Measurements from ENCODE around the gene CLP1.
"Not testable (repeated sequence)": the region's sequence is repeated elsewhere in the genome, so short reads cannot be mapped to it uniquely, and the experiment has no call there.

CLP1 gene

DNA sequence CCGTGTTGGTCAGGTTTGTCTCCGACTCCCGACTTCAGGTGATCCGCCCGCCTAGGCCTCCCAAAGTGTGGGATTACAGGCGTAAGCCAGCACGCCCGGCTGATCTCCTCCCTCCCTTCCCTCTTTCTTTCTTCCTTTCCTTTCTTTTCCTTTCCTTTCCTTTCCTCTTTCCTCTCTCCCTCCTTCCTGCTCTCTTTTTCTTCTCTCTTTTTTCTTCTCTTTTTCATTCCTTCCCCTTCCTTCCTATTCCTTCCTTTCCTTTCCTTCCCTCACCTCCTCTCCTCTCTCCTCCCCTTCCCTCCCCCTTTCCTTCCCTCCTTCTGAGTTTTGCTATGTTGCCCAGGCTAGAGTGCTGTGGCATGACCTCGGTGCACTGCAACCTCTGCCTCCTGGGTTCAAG lies 6.4 kb downstream of the CLP1 start:
- DNase-seq (ENCODE audit: low read depth in 2 of 2): no peak

DNA sequence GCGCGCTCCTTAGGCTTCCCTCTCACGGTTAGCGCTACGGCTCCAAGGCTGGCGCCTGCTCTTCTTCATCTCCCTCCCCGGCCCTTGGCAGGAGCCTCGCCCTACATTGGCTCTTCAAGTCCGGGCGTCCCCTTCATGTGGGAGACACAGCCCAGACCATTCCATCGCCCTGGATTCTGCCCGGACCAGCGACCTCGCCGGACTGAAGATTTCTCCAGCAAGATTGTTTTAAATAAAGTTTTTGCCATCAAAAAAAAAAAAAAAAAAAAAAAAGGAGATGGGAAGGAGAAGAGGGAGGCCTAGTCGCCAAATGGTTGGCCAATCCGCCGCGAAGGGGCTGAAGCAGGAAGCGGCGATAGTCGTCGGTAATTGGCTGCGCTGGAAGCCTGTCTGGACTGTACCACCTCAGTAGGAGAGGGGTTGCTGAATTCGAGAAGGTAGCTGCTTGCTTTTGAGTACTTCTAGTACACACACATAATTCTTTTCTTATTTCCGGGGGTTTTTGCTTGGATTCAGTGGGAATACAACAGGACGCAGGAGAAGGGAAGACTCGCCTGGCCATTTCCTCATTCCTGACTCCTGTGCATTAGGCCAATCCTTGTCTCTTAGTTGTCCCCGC lies 9.7 kb downstream of the CLP1 start:
- DNase-seq (ENCODE audit: low read depth in 2 of 2): peak; percentile 81 to 94

DNA sequence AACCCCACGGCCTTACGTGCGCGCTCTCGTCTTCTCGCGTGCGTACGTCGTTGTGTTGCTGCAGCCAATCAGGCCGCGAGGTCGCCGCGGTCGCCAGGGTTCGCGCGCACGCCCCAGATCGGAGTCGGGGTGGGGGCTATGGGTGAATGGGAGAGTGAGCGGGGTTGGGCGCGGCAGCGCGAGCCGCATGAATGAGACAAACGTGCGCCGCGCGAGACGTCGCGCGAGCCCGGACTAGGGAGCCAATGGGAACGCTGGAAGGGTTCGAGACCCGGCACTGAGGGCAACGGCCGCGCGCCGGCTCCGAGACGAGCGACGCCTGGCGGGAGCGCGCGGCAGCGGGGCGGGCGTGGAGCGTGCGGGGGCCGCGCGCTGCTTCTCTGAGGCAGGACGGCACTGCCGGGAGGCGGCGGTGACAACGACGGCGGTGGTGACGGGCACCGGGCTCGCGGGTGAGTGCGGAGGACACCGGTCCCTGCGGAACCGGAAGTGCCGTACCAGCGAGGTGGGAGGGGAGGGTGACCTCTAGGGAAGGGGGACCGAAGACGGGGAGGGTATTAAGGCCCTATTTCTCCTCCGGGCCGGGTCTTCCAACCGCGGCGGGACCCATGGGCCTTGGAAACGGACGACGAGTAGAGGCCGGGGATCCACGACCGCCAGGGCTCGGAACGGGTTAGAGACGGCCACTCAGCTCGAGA lies 10.3 kb downstream of the CLP1 start, which contains the start of gene ZDHHC5:
TSS of gene ZDHHC5 (plus strand) at position 379 of the 698 bp plus-strand sequence. CDS start 4,977 bp downstream, outside the sequence.
- peak; percentile 99 for DNase-seq (ENCODE audit: low read depth in 2 of 2)

DNA sequence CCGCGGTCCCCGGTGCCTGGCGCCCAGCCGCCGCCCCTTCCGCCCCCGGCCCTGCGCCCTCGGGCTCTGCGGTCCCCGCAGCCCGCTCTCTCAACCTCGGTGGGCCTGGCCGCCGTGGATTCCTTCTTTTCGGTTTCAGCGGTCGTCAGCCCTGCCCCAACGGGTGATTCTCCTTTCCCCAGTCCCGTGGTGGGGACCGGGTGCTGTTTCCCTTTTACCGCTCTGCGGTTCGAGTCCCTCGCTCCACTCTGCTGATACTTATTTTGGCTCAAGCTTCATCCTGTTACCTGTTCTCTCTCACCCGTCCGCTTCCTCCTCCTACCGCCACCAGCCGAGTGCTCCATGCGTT lies 10.8 kb downstream of the CLP1 start:
- no peak for DNase-seq (ENCODE audit: low read depth in 2 of 2)

DNA sequence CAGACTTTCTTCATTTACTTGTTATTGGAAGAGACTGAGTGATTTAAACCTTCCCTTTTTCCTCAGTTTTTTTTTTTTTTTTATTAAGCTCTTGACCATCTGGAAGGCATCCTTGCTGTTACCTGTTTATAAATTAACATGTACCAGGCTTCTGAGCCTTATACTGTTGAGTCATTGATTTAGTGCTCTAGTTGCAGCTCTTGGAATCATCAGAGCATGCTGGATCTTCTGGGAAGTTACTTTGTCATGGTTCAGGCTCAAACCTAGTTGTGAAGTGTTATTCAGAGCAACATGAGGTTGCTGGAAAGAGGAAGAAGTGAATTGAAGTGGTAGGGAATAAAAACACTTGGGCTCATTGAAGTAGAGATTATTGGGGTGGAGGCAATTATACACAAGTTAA lies 16.7 kb downstream of the CLP1 start:
- no peak for DNase-seq (ENCODE audit: low read depth in 2 of 2)

DNA sequence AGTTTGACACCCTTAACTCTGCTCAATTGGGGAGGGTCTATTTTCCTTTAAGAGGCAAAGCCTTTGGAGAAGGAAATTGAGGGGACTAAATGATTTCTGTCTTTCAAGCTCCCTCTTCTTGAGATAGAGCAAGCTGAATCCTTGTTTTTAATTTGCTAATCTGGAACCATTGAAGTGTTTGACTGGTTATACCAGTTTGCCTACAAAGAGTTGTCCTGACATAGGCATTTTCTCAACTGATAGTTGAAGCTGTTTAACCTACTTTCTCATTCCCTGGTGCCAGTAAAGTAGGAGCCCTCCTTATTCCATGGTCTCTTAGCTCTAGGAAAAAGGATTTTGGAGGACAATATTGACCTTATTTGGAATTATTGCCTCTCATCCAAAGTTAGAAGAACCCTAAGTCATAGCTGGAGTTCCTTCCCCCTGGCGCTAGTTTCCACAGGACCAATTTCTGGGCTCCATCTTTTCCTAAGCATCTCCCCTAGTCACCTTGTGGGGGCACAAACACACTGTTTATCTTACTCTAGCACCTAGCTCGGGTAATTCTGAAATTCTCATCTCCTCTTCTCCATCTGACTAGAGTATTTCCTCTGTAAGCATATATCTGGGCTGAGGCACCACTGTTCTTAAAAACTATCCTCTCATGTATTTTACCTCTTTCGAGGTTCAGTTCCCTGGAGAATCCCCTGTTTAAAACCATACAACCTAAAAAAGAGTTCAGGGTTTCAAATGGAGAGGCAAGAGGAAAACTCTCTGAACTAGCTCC lies 17.8 kb downstream of the CLP1 start:
- no peak for DNase-seq (ENCODE audit: low read depth in 2 of 2)

DNA sequence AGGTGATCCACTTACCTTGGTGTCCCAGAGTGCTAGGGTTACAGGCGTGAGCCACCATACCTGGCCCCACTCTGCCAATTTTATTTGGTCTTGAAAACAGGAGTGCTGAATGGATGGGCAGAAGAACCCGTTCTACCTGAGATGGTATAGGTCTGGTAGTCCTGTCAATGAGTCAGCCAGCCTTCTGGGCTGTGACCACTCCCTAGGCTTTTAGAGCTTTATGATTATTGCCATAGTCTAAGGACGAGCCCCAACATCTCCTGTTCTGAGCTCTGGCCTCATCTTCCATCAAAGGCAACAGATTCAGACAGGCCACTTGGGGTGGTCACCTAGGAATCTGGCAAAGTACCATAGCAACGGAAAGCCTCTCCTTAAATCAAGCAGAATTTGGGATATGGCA lies 21.8 kb downstream of the CLP1 start:
- no peak for DNase-seq (ENCODE audit: low read depth in 2 of 2)

DNA sequence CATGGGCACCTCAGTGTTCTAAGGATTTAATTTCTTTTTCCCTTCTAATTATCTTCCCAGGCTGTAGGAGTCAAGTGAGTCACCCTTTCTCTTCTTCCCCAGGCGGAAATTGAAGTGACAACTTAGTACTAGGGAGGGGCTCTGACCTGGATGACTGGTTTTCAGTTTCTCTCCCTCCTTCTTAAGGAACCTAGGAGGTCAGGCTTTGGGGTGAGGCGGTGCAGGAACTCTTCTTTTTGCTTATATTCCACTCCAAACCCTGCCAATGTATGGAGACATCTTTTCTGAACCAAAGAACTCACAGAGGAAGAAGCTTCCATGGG lies 23.0 kb downstream of the CLP1 start:
- DNase-seq (ENCODE audit: low read depth in 2 of 2): no peak

DNA sequence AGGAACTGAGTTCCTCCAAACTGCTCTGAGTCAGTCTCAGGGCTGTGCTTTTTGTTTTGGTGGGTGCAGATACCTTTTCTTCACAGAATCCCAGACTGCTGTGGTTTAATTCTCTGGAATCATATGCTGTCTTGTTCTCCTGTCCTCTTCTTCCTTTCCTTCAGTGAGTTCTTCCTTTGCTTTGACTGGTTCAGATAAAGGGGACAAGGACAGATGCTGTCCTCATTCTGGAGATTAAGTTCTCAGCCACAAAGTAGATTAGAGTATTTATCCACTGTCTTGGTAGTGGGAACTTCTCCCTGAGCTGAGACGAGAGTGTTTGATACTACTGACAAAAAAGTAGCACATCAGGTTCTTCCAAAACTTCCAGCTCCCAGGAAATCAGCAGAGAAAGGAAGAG lies 23.6 kb downstream of the CLP1 start:
- no peak for DNase-seq (ENCODE audit: low read depth in 2 of 2)

DNA sequence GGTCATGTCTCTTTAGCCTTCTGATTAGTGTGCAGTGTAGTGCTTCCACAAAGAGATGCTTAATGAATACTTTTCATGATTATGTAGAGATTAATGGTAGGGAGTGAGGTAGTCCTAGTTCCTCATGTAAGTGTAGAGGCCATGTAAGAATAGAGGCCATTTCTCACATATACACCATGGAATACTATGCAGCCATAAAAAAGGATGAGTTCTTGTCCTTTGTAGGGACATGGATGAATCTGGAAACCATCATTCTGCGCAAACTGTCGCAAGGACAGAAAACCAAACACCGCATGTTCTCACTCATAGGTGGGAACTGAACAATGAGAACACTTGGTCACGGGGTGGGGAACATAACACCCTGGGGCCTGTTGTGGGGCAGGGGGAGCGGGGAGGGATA lies 32.9 kb downstream of the CLP1 start:
- DNase-seq (ENCODE audit: low read depth in 2 of 2): not testable (repeated sequence)

DNA sequence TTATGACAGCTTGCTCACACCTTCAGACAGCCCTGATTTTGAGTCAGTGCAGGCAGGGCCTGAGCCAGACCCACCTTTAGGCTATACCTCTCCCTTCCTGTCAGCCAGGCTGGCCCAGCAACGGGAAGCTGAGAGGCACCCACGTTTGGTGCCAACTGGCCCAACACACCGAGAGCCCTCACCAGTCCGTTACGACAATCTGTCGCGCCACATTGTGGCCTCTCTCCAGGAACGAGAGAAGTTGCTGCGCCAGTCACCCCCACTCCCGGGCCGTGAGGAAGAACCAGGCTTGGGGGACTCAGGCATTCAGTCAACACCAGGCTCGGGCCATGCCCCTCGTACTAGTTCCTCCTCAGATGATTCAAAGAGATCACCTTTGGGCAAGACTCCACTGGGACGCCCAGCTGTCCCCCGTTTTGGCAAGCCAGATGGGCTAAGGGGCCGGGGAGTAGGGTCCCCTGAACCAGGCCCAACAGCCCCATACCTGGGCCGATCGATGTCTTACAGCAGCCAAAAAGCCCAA lies 41.3 kb downstream of the CLP1 start:
- no peak for DNase-seq (ENCODE audit: low read depth in 2 of 2)

DNA sequence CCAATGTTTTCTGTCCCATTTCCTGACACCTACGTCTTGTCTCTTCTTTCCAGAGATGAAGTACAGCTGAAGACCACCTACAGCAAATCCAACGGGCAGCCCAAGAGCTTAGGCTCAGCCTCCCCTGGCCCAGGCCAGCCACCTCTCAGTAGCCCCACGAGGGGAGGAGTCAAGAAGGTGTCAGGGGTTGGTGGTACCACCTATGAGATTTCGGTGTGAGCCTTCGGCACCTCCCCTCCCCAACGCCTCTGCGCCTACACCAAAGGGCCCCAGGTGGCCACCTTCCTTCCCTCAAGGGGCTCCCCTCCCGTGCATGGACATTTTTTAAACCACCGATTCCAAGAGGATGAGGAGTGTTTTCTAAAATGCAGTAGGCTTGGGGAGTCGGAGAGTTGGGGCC lies 42.3 kb downstream of the CLP1 start:
- no peak for DNase-seq (ENCODE audit: low read depth in 2 of 2)

DNA sequence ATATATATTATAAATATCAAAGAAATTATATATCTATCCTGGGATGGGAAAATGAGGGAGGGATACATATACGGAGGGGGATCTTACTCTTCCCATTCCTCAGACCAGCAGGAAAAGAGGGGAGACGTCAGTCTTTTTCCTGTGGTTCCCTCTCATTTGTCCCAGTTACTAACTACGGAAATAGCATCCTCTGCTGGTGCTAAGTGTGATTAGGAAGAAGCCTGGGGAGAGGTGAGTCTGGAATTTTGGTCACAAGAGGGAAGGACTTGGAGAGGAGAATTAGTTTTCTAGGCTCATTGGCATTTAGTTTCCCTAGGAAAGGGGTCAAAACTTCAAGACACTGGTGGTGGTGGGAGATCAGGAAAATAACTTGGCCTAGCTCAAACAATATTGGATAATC lies 42.9 kb downstream of the CLP1 start:
- no peak for DNase-seq (ENCODE audit: low read depth in 2 of 2)

DNA sequence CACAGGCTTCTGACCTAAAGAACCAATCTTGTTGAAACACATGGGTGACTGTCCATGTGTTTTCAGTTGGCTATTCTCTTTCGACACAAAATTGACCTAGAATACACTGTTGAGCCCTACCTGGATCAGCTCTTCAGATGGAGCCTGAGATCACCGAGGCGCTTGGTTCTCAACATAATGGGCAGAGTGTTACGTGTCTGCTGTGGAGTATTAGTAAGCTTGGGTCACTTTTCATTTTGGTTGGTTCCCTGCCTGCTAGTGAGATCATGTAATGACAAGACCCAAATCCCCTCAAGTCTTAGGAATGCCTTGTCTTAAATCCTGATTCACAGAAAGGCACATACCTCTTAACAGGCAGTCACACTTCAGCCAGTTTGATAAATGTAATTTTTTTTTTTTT lies 45.8 kb downstream of the CLP1 start:
- no peak for DNase-seq (ENCODE audit: low read depth in 2 of 2)

DNA sequence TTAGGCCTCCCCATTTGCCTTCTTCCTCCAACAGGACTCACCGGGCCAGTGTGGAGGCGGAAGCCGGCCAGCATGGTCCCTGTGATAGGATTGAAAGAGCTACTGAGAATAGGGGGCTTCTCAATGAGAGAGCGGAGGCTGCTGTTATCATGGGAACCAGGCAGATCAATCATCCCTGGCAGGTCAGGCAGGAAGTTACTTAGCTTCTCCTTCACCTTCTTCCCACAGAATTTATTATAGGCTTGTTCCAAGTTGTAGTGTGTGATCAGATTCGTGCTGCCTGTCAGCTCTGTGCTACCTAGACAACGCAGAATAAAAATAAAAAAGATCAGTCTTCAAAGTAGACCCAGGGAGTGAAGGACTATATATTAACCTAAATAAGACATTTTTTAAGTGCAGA lies 47.4 kb downstream of the CLP1 start:
- DNase-seq (ENCODE audit: low read depth in 2 of 2): no peak

DNA sequence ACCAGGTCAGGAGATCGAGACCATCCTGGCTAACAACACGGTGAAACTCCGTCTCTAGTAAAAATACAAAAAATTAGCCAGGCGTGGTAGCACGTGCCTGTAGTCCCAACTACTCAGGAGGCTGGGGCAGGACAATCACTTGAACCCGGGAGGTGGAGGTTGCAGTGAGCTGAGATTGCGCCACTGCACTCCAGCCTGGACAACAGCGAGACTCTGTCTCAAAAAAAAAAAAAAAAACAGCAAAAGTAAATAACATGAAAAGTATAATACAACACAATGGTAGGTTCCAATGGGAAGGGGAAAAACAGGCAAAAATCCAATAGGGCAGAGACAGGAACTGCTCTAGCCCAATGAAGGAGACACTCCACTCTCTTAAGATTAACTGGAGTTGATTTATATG lies 47.9 kb downstream of the CLP1 start:
- not testable (repeated sequence) for DNase-seq (ENCODE audit: low read depth in 2 of 2)

DNA sequence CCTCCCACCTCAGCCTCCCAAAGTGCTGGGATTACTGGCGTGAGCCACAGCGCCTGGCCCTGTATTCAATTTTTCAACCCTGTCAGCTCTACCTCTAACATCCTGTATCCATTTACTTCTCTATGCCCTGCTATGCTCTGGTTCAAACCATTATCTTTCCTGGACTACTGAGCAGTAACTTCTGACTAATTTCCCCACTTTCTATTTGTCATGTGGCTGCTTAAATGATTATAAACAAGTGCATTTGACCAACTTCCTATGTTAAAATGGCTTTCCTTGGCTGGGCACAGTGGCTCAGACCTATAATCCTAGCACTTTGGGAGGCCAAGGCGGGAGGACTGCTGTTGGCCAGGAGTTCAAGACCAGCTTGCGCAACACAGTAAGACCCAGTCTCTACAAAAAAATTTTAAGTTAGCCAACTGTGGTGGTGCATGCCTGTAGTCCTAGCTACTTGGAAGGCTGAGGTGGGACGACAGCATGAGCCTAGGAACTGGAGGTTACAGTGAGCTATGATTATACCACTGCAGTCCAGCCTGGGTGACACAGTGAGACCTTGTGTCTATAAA lies 52.3 kb downstream of the CLP1 start:
- DNase-seq (ENCODE audit: low read depth in 2 of 2): no peak

Measured in activated CD8-positive, alpha-beta memory T cell treated with anti-CD3 and anti-CD28 coated beads for 4 hours (primary cell).